Pons (tissue), 1 donor: ENCODE measurements around the gene IFNA10.
A peak's percentile ranks its signal among the peaks of the same experiment; 100 is the strongest.
"Not testable (repeated sequence)": the region's sequence is repeated elsewhere in the genome, so short reads cannot be mapped to it uniquely, and the experiment has no call there.

Experiments used
- DNase-seq: peaks from one replicate; pipeline ENCODE4 v3.0.0-alpha.2; 2016; ENCODE audit warnings: low spot score

IFNA10 gene

GRCh38 chr9:21207043-21207442, at the start of gene IFNA10:
Gene IFNA10 (minus strand): TSS chr9:21207143. CDS start chr9:21207097, 46 bp downstream.
- not testable (repeated sequence) for DNase-seq

DNA sequence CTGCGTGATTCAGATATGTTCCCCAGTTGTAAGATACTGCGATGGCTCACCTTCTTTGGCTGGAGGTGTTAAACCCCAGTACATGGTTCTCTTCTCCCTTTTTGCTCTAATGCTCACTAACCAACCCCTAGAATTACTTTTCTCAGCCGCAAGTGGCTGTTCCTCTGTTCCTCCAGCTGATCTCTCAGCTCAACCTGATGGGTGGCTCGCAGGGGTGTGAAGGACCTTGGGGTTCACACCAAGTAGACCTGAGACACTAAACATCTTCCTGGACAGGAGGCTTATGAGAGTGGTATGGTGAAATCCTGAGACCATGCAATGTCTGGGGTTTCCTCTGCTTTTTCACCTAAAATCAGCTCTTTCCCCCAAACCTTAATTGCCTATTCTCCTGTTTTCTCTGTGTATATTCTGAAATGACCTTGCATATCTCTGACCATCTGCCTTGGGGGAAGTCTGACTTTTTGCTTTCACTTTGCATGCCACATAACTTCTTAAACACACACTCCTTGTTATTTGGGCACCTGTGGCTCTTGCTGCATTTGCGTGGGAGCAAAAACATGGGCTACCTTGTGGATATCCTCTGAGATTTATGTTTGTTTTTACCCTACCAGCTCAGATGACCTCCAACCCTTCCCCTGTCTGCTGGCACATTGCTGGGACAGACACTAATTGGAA, 48.7 kb upstream of the IFNA10 start:
- no peak for DNase-seq

- peak; percentile 72 for DNase-seq
Observed at GRCh38 chr9:21252721-21253547, 46.0 kb upstream of the IFNA10 start.

- no peak for DNase-seq
Observed at GRCh38 chr9:21251638-21252037, 44.7 kb upstream of the IFNA10 start.

DNA sequence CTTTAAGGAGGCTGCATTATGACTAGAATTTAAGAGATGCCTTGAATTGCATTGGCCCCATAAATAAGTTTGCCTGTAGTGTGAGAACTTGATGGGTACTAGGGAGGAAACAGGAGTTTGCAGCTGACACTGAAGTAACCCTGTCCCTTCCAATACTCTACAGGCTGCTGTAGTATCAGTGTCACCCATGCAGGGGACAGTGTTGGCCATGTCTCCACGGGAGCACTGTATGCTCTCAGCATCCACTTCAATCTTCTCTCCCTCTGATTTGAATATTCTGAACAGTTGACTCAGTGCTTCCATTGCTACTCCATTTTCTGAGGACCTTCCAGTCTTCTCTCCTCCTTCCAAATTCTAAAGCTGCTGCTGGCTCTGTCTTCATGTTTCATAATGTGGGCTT, 44.2 kb upstream of the IFNA10 start:
- no peak for DNase-seq

DNA sequence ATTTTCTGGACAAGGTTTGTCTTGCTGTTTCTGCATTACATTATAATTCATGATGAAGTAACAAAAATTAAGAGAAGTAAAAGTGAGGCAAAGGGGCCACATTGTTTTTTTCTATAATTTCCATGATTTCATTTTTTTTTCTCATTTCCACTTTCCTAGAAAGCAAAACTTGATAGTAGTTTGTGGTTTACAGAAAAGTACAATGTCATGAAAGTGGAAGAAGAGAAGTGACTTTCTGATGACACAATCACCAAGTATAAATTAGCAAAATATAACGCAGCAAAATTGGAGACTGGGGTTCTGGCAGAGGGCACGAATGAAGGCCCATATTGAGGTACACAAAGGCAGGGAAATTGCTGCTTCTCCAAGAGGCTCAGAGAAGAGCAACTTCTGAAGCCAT, 37.9 kb upstream of the IFNA10 start:
- no peak for DNase-seq

DNA sequence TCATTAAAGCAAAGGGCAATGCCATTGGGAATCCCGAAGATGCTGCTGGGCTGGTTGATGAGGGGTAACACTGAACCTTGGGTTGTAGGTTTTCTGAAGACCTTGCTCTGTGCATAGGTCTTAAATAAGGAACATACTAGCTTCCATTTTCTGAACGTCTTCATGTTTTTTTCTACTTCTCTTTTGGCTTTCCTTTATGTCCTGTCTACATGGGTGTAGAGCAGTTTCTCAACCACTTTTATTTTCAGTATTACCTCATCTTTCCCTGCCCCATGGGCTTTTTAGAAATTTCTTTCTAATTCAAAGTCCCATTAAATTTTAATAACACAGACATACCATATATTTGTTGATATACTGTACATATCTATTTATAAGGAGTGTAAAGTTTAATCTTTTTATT, 33.0 kb upstream of the IFNA10 start, which contains the start of gene IFNA14:
TSS of gene IFNA14 (minus strand) at position 95 of the 400 bp plus-strand sequence. CDS start at position 25, 70 bp downstream.
- no peak for DNase-seq

DNA sequence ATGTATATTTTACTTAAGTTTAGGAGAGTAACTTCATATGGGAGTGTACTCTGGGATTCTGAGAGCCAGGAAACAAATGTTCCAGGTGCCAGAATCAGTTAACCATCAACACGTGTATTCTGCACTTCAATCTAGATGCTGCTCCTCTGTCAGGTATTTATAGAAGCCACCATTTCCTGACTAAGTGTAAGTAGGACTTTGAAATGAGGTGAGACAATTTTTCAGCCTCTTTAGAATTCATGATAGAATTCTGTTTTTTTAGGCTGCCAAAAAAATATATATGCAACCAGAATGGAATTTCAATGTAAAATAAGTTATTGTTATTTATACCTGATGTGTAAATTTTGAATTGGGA, 29.4 kb upstream of the IFNA10 start:
- not testable (repeated sequence) for DNase-seq

DNA sequence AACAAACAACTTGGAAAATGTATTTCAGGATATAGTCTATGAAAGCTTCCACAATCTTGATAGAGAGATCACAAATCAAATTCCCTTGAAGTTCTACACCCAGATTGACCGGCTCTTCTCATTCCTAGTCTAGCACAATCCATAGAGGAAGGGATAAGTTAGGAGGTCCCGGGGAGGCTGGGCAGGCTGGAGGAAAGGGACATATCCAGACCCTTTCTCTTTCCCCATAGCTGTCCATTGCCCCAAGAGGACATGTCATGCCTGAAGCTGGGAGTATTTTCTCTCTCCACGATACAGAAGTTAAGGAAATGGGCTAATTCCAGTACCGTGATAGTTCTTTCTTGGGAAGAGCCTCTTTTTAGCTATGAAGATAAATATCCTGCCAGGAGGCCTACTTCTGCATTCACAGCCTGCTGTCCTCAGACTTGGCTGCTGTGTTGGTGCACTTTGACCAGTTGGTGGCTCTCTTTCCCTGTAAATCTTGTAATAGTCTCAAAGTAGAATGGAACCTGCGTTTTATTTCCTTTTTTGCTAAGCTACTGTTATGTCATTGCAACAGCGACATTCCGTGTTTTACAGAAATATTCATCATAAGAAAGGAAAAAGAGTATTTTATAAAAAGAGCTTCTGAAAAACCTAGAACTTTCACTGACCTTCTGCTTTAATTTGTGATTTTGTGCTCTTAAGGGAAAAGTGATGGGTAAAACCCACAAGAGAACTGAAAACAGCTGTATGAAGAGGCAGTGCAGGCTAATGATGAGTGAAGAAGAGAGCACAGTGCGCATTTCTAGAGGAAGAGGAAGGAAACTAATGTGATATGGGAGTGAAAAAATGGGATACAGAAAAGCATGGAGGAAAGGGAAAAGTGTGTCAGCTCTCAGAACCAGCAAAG, 28.8 kb upstream of the IFNA10 start:
- peak; percentile 80 for DNase-seq

DNA sequence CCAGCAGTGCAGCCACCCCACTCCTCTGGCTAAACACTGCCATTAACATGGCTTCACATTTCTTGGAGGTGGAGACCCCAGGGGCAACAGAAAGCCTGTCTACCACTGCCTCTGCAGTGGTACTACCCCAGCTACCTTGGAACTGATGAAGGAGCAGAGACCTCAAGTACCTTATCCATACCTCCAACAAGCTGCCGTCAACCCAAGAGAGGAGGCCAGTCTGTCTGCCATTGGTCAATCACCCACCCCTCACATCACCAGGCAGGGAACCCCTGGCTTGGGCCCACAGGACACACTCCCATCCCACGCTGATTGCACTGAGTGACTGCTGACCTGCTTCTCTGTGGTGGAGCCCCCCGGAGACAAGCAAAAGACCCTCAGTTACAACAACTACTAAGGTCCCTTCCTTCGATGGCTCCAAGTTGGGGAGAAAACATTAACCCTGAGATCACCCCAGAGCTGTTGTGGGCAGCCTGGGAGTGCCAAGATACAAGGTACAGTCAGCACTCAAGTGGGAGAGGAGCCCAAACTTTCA, 27.3 kb upstream of the IFNA10 start:
- no peak for DNase-seq

DNA sequence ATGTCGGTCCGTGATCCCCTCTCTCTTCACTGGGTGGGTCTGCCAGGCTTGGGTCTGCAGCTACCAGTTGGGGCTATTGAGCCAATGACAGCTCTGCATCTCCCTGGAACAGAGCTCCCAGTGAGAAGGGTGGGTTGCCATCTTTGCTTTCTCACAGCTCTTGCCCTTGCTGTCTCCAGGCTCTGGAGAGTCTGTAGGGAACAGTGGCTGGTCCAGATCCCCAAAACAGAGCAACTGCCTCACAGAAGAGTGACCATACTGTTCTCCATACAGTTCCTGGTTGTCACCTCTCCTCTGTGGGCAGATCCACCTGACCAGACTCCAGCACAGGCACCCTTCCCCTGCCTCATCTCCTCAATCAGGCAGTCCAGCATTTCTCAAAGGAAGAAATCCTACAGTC, 26.3 kb upstream of the IFNA10 start:
- no peak for DNase-seq

DNA sequence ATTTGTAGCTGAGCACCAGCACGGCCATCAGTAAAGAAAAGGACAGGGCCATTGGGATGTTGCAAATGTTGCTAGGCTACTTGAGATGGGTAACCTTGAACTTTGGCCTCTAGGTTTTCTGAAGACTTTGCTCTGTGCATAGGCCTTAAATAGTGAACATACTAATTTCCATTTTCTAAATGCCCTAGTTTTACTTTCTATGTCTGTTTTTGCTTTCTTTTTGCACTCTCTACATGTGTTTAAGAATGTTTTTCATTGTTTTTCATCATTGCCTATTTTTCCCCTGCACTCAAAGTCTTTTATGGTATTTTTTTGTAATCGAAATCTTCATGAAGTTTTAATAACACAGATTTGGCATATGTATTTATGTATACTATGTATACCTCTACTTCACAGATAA, 21.2 kb upstream of the IFNA10 start, which contains the start of gene IFNA17:
TSS of gene IFNA17 (minus strand) at position 101 of the 400 bp plus-strand sequence. CDS start at position 52, 49 bp downstream.
- no peak for DNase-seq

DNA sequence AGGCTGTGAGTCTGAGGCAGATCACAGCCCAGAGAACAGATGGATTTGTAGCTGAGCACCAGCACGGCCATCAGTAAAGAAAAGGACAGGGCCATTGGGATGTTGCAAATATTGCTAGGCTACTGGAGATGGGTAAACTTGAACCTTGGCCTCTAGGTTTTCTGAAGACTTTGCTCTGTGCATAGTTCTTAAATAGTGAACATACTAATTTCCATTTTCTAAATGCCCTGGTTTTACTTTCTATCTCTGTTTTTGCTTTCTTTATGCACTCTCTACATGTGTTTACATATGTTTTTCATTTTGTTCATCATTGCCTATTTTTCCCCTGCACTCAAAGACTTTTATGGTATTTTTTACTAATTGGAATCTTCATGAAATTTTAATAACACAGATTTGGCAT, 10.3 kb upstream of the IFNA10 start, which contains the start of gene IFNA16:
TSS of gene IFNA16 (minus strand) at position 101 of the 400 bp plus-strand sequence. CDS start at position 95, 6 bp downstream.
- DNase-seq, result not testable (repeated sequence)

GRCh38 chr9:21213411-21214326, 6.7 kb upstream of the IFNA10 start:
- DNase-seq, result peak; percentile 34

GRCh38 chr9:21212160-21212559, 5.2 kb upstream of the IFNA10 start:
- not testable (repeated sequence) for DNase-seq

- not testable (repeated sequence) for DNase-seq
Observed at GRCh38 chr9:21210782-21211181, 3.8 kb upstream of the IFNA10 start.

DNA sequence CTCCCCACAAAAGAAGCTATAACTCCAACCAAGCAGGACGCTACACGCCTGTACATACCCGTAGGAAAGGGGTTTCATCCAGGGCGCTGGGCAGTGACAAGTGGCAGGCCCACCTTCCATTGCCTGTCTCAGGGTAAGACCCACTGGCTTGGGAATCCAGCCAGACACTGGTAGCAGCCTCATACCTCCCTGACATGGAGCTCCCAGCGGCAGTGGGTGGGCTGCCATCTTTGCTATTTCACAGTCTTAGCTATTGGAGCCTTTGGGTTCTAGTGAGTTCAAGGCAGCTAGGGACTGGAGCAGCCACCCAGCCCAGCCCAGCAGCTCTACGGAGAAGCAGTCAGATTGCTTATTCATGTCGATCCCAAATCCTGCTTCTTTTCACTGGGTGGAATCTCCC, 3.4 kb upstream of the IFNA10 start:
- no peak for DNase-seq

DNA sequence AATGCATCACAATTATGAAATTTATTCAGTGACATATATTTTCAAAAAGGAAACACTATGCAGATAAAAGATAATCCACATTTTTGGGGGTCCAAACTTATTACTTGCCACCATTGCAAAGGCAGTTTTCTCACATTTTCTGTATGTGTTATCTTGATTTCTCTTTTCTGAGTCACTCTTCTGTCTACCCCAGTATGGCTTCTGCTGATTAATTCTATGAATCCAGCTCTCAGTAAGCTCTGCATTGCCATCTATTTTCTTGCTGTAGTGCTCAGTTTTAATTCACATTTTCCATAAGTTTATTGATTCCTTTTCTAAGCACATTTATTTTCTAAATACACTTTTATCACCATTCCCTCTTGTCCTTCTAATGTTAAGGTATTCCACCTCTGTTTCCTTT, 1.7 kb downstream of the IFNA10 start:
- no peak for DNase-seq

DNA sequence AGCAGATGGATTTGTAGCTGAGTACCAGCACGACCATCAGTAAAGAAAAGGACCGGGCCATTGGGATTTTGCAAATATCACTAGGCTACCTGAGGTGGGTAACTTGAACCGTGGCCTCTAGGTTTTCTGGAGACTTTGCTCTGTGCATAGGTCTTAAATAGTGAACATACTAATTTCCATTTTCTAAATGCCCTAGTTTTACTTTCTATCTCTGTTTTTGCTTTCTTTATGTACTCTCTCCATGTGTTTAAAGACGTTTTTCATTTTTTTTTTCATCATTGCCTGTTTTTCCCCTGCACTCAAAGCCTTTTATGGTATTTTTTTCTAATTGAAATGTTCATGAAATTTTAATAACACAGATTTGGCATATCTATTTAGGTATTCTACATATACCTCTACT, 4.8 kb downstream of the IFNA10 start, which contains the start of gene IFNA7:
TSS of gene IFNA7 (minus strand) at position 101 of the 400 bp plus-strand sequence. CDS start at position 61, 40 bp downstream.
- DNase-seq, result not testable (repeated sequence)
